GM19238 (cell line): Measurements from ENCODE around the gene C2CD4A.

ENCODE experiments used
- DNase-seq: peaks from one replicate; pipeline ENCODE4 v3.0.0; 2011; ENCODE audit warnings: low spot score; ENCODE audit not compliant: insufficient read length

The C2CD4A gene

GRCh38 chr15:62099094-62099601, 32.4 kb downstream of the C2CD4A start:
- no peak for DNase-seq

GRCh38 chr15:62103431-62103830, 36.7 kb downstream of the C2CD4A start:
- no peak for DNase-seq

- DNase-seq = no peak
These were observed 37.6 kb downstream of the C2CD4A start for GRCh38 chr15:62104401-62104800.

GRCh38 chr15:62104846-62105245, 38.1 kb downstream of the C2CD4A start:
- DNase-seq = no peak

GRCh38 chr15:62105266-62105665, 38.5 kb downstream of the C2CD4A start:
- DNase-seq = no peak

- DNase-seq = no peak
These were observed 39.3 kb downstream of the C2CD4A start for GRCh38 chr15:62106096-62106495.

- DNase-seq = no peak
These were observed 40.9 kb downstream of the C2CD4A start for GRCh38 chr15:62107571-62108121.

GRCh38 chr15:62108411-62108810, 41.6 kb downstream of the C2CD4A start:
- DNase-seq = no peak

GRCh38 chr15:62109437-62109836, 42.7 kb downstream of the C2CD4A start:
- no peak for DNase-seq

- DNase-seq = no peak
These were observed 43.4 kb downstream of the C2CD4A start for GRCh38 chr15:62109982-62110851.

- no peak for DNase-seq
These were observed 45.3 kb downstream of the C2CD4A start for GRCh38 chr15:62112081-62112480.

GRCh38 chr15:62112616-62113593, 46.1 kb downstream of the C2CD4A start:
- no peak for DNase-seq

- no peak for DNase-seq
These were observed 49.1 kb downstream of the C2CD4A start for GRCh38 chr15:62115847-62116246.

GRCh38 chr15:62118520-62119226, 51.9 kb downstream of the C2CD4A start:
- DNase-seq = no peak

- DNase-seq = no peak
These were observed 52.6 kb downstream of the C2CD4A start for GRCh38 chr15:62119227-62119864.

GRCh38 chr15:62119874-62120273, 53.1 kb downstream of the C2CD4A start:
- DNase-seq = no peak
